Mesothelial cell of epicardium (in vitro differentiated cells): ENCODE measurements around the gene SGSM2. TPM values are rescaled to one million over a fixed set of nuclear protein-coding genes. Genes with fewer than 3 reads are reported as not detected.

Experiments
- DNase-seq, 2 experiments: peaks; one replicate each; pipeline ENCODE4 v3.0.0; 2021; ENCODE audit warnings: low spot score in 2 of 2; ENCODE audit not compliant: unreplicated experiment in 2 of 2
- H3K27ac Mint-ChIP-seq: 2 replicates; pipeline ENCODE4 v1.8.0; 2021; ENCODE audit warnings: mixed read lengths
- H3K27me3 Mint-ChIP-seq: 2 replicates; pipeline ENCODE4 v1.8.0; 2021; ENCODE audit warnings: low read depth, mixed read lengths
- H3K36me3 Mint-ChIP-seq: 2 replicates; pipeline ENCODE4 v1.8.0; 2021; ENCODE audit warnings: mixed read lengths
- H3K4me1 Mint-ChIP-seq: 2 replicates; pipeline ENCODE4 v1.8.0; 2021; ENCODE audit warnings: mixed read lengths
- H3K4me3 Mint-ChIP-seq: 2 replicates; pipeline ENCODE4 v1.8.0; 2021; ENCODE audit warnings: mild to moderate bottlenecking, moderate library complexity, mixed read lengths
- H3K9me3 Mint-ChIP-seq: 2 replicates; pipeline ENCODE4 v1.8.0; 2021; ENCODE audit warnings: mixed read lengths
- total RNA-seq: library from RNA; stranded (reverse); gene quantifications from 3 replicates; pipeline ENCODE4 v1.2.1, GENCODE V29; 2021
- TF ChIP-seq, protein P1 (sequence below): fragments of 200-600 bp; sonication (generic); IDR thresholded peaks from one replicate; pipeline ENCODE4 v1.5.0; 2021; ENCODE audit warnings: antibody characterized with exemption; ENCODE audit not compliant: unreplicated experiment

SGSM2 gene
- total RNA-seq, 1 donor from 2014 or later: 79.2 TPM

DNA sequence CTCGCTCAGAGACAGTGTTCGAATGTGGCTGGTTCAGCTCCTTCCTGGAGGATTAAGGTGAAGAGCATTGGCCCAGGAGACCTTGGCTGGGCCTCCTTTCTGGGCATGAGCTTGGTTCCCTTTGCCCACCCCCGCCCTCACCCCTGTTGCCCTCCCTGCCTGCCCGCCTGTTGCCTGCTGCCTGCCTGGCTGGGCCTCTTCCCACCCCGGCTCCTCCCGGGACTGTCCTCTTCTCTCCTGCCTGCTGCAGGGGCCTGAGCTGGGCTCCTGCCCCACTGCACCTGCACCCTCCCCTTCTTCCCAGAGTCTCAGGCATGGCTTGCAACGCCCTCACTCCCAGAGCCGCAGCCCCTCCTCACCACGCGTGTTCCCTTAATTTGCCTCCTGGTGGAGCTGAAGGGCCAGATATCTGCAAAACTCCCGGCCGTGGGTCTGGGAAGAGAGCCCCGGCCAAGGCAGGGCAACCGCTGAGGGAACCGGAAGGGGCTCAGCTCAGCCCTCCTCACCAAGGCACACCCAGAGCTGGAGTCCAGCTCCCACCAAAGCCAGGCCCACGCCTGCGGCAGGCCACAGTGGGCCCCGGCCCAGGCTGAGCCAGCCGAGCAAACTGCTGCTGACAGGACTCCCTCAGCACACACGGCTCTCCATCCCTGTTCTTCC lies 32.4 kb downstream of the SGSM2 start:
- Mint-ChIP-seq H3K36me3 (peaks cover 2% of the 10 kb centered on the region), H3K27ac (peak overlapping the region; percentile 59), H3K27me3 (no peaks in the 10 kb centered on the region), H3K9me3 (no peaks in the 10 kb centered on the region), H3K4me1 (peaks cover 2% of the 10 kb centered on the region), H3K4me3 (no peak overlapping the region)
- TF ChIP-seq, protein P1, sequence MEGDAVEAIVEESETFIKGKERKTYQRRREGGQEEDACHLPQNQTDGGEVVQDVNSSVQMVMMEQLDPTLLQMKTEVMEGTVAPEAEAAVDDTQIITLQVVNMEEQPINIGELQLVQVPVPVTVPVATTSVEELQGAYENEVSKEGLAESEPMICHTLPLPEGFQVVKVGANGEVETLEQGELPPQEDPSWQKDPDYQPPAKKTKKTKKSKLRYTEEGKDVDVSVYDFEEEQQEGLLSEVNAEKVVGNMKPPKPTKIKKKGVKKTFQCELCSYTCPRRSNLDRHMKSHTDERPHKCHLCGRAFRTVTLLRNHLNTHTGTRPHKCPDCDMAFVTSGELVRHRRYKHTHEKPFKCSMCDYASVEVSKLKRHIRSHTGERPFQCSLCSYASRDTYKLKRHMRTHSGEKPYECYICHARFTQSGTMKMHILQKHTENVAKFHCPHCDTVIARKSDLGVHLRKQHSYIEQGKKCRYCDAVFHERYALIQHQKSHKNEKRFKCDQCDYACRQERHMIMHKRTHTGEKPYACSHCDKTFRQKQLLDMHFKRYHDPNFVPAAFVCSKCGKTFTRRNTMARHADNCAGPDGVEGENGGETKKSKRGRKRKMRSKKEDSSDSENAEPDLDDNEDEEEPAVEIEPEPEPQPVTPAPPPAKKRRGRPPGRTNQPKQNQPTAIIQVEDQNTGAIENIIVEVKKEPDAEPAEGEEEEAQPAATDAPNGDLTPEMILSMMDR: no peak
- DNase-seq: no peak

DNA sequence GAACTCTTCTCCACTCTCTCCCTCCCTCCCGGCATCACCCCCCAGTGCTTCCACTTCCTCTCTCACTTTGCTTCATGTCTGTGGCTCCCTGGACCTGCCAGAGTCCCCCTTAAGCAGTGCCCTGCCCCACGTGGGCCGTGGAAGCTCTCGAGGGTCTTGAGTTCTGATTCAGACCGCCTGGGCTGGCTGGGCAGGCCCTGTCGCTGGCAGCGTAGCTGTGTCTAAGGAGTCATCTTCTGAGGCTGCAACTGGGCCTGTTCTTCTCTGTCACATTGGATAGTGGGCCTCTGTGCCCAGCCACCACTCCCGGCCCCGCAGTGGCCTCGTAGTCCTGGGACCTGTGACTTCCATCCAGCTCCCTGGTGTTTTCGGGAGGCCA lies 32.9 kb downstream of the SGSM2 start:
- TF ChIP-seq, protein P1: no peak
- Mint-ChIP-seq H3K27ac (no peak overlapping the region), H3K4me3 (no peak overlapping the region), H3K36me3 (peaks cover 2% of the 10 kb centered on the region), H3K4me1 (peaks cover 7% of the 10 kb centered on the region), H3K9me3 (no peaks in the 10 kb centered on the region), H3K27me3 (no peaks in the 10 kb centered on the region)
- no peak for DNase-seq

DNA sequence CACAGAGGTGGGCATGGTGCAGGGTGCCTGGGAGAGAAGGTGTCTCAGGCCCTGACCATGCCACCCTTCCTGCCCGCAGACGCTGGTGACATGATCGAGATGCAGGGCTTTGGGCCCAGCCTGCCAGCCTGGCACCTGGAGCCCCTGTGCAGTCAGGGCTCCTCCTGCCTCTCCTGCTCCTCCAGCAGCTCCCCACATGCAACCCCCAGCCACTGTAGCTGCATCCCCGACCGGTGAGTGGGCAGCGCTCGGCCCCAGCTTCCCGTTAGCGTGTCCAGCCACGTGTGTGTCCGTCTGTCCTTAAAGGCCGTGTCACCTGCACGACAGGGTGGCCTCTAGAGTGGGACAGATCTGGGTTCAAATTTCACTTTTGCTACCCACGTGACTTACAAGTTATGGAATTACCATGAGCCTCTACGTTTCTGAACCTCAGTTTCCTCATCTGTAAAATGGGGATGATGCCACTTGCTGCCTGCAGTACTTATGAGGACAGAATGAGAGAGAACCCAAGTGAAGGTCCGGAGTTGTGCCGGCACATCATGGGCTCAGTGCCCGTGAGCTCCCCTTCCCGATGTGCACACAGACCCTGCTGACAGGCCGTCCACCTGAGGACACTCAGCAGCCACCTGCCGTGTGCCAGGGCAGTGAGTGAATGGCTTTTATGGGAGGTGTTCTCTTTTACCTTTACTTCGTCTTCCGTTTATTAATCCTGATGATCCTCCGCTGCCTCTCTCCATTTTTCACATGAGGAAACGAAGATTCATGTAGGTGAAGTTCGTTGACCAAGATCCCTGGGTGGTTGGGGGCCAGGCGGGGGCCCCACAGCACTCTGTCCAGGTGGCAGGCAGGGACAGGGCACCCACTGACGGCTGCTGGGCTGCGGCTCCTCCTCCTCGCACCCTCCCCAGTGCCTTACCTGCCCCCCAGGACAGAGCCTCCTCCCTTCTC lies 34.2 kb downstream of the SGSM2 start:
- Mint-ChIP-seq H3K9me3 (no peaks in the 10 kb centered on the region), H3K4me3 (no peak overlapping the region), H3K27me3 (no peaks in the 10 kb centered on the region), H3K36me3 (peaks cover 2% of the 10 kb centered on the region), H3K4me1 (peaks cover 8% of the 10 kb centered on the region), H3K27ac (no peak overlapping the region)
- TF ChIP-seq, protein P1: no peak
- DNase-seq: no peak

- Mint-ChIP-seq H3K36me3 (no peaks in the 10 kb centered on the region), H3K27ac (no peak overlapping the region), H3K27me3 (no peaks in the 10 kb centered on the region), H3K9me3 (no peaks in the 10 kb centered on the region), H3K4me3 (no peak overlapping the region), H3K4me1 (peaks cover 8% of the 10 kb centered on the region)
- TF ChIP-seq, protein P1: no peak
- no peak for DNase-seq
These were observed 34.9 kb downstream of the SGSM2 start for GRCh38 chr17:2372180-2372579.

DNA sequence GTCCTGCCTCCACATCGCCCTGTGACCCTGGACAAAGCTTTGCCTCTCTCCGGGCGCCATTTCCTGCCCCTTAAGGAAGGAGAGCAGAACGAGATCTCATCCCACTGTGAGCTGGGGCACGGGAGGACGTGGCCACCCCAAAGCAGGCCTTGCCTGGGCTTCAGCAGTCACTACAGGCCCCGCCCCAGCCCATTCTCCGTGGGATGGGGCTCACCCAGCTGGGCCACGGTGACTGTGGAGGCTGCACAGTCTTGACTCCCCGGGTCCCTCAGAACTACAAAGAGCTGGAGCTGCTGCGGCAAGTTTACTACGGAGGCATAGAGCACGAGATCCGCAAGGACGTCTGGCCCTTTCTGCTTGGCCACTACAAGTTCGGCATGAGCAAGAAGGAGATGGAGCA lies 35.4 kb downstream of the SGSM2 start:
- no peak for DNase-seq
- Mint-ChIP-seq H3K27me3 (no peaks in the 10 kb centered on the region), H3K4me3 (no peak overlapping the region), H3K4me1 (peaks cover 8% of the 10 kb centered on the region), H3K9me3 (no peaks in the 10 kb centered on the region), H3K36me3 (no peaks in the 10 kb centered on the region), H3K27ac (no peak overlapping the region)
- TF ChIP-seq, protein P1: no peak
